Measurements from ENCODE around the gene COL27A1.
"Not testable (repeated sequence)": the region's sequence is repeated elsewhere in the genome, so short reads cannot be mapped to it uniquely, and the experiment has no call there.

The COL27A1 gene

GRCh38 chr9:114180696-114181606 is 25.6 kb downstream of the COL27A1 start:
- in situ Hi-C loops (cut with MboI; ENCODE audit: low sequenced_read_pairs), result no loop called here

DNA sequence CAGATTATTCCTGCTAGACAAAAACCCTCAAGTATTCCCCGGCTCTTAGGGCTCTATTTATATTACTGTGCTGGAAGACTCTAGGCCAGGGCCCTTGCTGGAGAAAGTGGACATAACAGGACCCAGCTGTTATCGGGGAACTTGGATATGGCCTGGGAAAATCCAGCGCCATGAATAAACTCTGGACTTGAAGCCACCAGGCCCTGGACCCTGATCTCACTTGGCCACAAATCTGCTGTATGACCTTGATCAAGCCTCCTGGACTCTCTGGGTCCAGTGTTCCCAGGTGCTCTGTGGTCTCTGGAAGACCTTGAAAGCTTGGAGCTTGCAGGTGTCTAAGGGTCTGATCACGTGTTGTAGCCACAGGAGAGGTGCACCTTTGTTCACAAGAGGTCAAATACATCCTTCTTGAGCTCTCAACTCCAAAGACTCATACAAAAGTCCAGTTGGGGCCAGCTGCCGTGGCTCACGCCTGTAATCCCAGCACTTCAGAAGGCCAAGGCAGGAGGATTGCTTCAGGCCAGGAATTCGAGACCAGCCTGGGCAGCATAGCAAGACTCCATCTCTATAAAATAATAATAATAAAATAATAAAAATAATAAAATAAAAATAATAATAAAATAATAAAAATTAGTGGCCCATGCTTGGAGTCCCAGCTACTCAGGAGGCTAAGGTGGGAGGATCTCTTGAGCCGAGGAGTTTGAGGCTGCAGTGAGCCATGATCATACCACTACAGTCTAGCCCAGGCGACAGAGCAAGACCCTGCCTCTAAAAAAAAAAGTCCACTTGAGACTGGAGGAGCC is 26.5 kb downstream of the COL27A1 start:
- in situ Hi-C loops (cut with MboI; ENCODE audit: low sequenced_read_pairs), result no loop called here

- in situ Hi-C loops (cut with MboI; ENCODE audit: low sequenced_read_pairs), result no loop called here
Observed at GRCh38 chr9:114183006-114183405, 27.7 kb downstream of the COL27A1 start.

DNA sequence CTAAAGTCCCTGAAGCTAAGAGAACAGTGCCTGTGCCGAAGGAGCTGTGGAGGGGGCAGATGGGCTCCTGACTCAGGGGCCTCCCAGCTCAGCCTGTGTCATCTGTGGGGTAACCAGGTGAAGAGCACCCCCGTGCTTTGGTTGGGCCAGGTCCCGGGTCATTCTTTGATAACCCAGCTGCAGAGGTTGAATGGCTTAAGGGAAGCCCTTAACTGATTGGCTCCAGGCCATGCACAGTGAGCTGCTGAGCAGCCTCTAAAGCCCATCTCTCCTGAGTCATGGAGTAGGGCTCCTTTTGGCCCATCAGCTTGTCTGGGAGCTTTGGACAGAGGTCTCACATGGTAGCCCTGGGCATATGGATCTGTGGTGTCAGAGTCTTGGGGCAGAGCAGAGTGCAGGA is 28.7 kb downstream of the COL27A1 start:
- in situ Hi-C loops (cut with MboI; ENCODE audit: low sequenced_read_pairs), result no loop called here

DNA sequence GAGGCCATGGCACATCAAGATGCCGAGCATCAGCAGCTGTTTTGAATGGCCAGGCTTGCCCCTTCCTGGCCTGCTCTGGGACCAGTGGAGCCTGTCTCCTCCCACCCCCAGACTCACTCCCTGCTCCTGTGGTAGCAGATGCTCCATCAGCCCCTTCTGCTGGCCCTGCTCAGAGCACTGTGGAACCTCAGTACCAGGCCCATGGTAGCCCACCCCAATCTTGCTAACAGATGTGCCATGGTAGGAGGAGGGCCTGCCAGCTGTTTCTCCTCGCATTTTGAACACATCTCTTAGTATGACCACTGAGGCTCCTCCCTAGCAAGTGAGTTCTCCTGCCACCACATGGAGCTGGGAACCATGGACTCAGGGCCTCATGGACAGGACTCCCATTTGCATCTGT is 29.5 kb downstream of the COL27A1 start:
- in situ Hi-C loops (cut with MboI; ENCODE audit: low sequenced_read_pairs), result no loop called here

GRCh38 chr9:114185570-114186490 is 30.5 kb downstream of the COL27A1 start:
- in situ Hi-C loops (cut with MboI; ENCODE audit: low sequenced_read_pairs), result no loop called here

- in situ Hi-C loops (cut with MboI; ENCODE audit: low sequenced_read_pairs), result no loop called here
Observed at GRCh38 chr9:114186605-114187289, 31.4 kb downstream of the COL27A1 start.

- in situ Hi-C loops (cut with MboI; ENCODE audit: low sequenced_read_pairs), result no loop called here
Observed at GRCh38 chr9:114187827-114188226, 32.5 kb downstream of the COL27A1 start.

- in situ Hi-C loops (cut with MboI; ENCODE audit: low sequenced_read_pairs), result no loop called here
Observed at GRCh38 chr9:114189823-114190562, 34.7 kb downstream of the COL27A1 start.

GRCh38 chr9:114190563-114190905 is 35.2 kb downstream of the COL27A1 start:
- in situ Hi-C loops (cut with MboI; ENCODE audit: low sequenced_read_pairs), result no loop called here

GRCh38 chr9:114191402-114191801 is 36.1 kb downstream of the COL27A1 start:
- in situ Hi-C loops (cut with MboI; ENCODE audit: low sequenced_read_pairs), result not testable (repeated sequence)

GRCh38 chr9:114192539-114192938 is 37.2 kb downstream of the COL27A1 start:
- in situ Hi-C loops (cut with MboI; ENCODE audit: low sequenced_read_pairs), result no loop called here

DNA sequence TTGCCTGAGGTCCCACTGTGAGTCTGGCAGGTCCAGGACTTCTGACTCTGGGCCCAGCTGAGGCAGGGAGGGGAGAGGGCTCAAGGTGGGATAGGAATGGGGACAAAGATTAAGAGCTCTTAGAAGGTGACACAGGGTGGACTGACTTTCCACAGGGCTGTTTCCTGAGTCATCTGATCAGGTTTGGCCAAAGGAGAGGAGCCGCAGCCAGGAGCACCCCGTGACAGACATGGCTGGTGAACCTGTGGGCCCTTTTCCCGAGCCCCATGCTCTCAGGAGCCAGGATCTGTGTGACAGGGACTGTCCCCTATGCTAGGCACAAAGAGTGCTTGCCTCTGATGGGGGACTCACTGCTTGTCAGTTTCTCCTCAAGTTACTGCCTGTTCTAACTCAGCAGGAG is 37.8 kb downstream of the COL27A1 start:
- in situ Hi-C loops (cut with MboI; ENCODE audit: low sequenced_read_pairs), result no loop called here

DNA sequence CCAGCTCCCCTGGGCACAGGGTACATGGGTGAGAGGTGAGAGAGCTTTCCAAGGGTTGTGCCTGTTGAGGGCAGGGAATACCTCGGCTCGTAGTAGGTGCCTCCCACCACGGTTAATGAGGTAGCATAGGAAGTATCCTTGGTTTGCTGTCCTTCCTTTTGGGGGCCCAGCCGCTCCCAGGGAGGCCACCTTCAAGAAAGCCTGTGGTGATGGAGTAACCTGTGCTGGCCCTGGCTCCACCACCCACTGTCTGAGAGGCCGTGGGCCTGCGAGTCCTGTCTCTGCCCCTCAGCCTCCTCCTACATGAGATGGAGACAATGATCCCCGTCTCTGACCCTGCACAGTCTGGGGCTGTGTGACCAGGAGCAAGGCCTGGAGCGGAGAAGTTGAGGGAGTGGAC is 40.8 kb downstream of the COL27A1 start:
- in situ Hi-C loops (cut with MboI; ENCODE audit: low sequenced_read_pairs), result no loop called here

- in situ Hi-C loops (cut with MboI; ENCODE audit: low sequenced_read_pairs), result no loop called here
Observed at GRCh38 chr9:114196979-114197622, 41.8 kb downstream of the COL27A1 start.

GRCh38 chr9:114198249-114199040 is 43.1 kb downstream of the COL27A1 start:
- in situ Hi-C loops (cut with MboI; ENCODE audit: low sequenced_read_pairs), result no loop called here

DNA sequence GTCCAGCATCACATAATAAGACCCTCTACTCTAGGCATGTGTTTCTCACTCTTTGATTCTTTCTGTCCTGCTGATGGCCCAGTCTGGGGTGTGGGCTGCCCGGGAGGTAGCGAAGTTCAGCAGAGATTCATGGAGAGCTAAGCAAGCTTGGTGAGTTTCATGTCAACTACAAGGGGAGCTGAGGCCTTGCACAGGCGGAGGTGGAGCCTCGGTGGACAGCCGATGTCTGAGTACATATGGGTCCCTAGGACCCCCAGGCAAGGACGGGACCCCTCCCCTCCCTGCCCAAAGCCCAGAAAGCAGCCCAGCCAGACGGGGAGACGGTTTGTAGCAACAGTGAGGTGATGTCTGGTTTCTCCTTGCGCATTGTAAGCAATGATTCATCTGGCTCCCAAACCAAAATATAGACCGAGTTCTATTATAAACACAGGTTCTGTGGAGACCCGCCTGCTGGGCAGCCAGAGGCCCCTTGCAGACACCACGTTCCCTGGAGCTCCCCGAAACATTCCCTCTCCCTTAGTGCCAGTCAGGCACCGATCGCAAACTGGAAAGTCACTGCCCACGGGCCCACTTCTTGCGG is 45.5 kb downstream of the COL27A1 start:
- in situ Hi-C loops (cut with MboI; ENCODE audit: low sequenced_read_pairs), result no loop called here

- in situ Hi-C loops (cut with MboI; ENCODE audit: low sequenced_read_pairs), result no loop called here
Observed at GRCh38 chr9:114202396-114202795, 47.1 kb downstream of the COL27A1 start.

Measured in hTERT RPE-1 (cell line).